C1 segment of cervical spinal cord (tissue), 14 donors: Measurements from ENCODE around the gene DEFB124.
"Not testable (repeated sequence)": the region's sequence is repeated elsewhere in the genome, so short reads cannot be mapped to it uniquely, and the experiment has no call there.

Experiments
- DNase-seq, 14 donors: peaks; one replicate each; lab custom pipeline; 2025; lab: John Stamatoyannopoulos, UW

DEFB124 gene

GRCh38 chr20:31426891-31427551 lies 47.9 kb downstream of the DEFB124 start:
- DNase-seq = not testable (repeated sequence)

- DNase-seq = no peak
Measured at GRCh38 chr20:31425797-31426196, 49.1 kb downstream of the DEFB124 start.

GRCh38 chr20:31418307-31418706 lies 56.6 kb downstream of the DEFB124 start:
- no peak for DNase-seq

- no peak for DNase-seq
Measured at GRCh38 chr20:31415653-31416052, 59.3 kb downstream of the DEFB124 start.
